MM.1S (cell line): ENCODE data around the gene ILF2.

ENCODE experiments used
- EZH2 ChIP-seq: fragments of 300-600 bp; sonication (generic); optimal IDR thresholded peaks from 2 replicates; pipeline ENCODE3; 2017; ENCODE audit warnings: low read depth, mild to moderate bottlenecking, antibody characterized with exemption, low read length, mixed read lengths
- TF ChIP-seq, protein P1 (sequence below): fragments of 300-600 bp; sonication (generic); IDR thresholded peaks from 2 replicates; pipeline ENCODE4 v1.5.1; 2016; ENCODE audit warnings: antibody characterized with exemption, low read length, mixed read lengths

DNA sequence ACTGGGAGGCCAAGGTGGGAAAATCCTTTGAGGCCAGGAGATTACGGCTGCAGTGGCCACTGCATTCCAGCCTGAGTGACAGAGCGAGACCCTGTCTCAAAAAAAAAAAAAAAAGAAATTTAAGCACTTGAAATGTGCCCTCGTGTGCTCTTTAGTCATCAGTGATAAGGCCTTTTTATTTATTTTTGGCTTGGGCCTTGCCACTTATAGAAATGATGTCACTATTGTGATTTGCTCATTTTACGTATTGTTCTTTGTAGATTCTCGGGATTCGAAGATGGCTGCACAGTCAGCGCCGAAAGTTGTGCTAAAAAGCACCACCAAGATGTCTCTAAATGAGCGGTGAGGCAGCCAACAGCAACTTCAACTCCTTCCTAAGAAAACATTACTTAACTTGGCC, 34.5 kb downstream of the ILF2 start:
- TF ChIP-seq, protein P1, sequence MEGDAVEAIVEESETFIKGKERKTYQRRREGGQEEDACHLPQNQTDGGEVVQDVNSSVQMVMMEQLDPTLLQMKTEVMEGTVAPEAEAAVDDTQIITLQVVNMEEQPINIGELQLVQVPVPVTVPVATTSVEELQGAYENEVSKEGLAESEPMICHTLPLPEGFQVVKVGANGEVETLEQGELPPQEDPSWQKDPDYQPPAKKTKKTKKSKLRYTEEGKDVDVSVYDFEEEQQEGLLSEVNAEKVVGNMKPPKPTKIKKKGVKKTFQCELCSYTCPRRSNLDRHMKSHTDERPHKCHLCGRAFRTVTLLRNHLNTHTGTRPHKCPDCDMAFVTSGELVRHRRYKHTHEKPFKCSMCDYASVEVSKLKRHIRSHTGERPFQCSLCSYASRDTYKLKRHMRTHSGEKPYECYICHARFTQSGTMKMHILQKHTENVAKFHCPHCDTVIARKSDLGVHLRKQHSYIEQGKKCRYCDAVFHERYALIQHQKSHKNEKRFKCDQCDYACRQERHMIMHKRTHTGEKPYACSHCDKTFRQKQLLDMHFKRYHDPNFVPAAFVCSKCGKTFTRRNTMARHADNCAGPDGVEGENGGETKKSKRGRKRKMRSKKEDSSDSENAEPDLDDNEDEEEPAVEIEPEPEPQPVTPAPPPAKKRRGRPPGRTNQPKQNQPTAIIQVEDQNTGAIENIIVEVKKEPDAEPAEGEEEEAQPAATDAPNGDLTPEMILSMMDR: no peak
- no peak for TF ChIP-seq EZH2
